ENCODE data around the gene IQCF6. TPM values are rescaled to one million over a fixed set of nuclear protein-coding genes. Genes with fewer than 3 reads are reported as not detected.

Gene IQCF6
- total RNA-seq = not detected in 2 replicates

GRCh38 chr3:51779137-51779536 is at the start of gene IQCF6:
TSS of gene IQCF6 (minus strand) at chr3:51779237. CDS start at chr3:51779224, 13 bp downstream.

Other genes starting within 250 kb of the IQCF6 start
- gene RAD54L2, start 240.5 kb downstream of the IQCF6 start, total RNA-seq = 16.0 and 18.5 TPM in 2 replicates
- gene TEX264, start 108.0 kb downstream of the IQCF6 start, total RNA-seq = 30.9 and 37.5 TPM in 2 replicates
- 0.09 TPM in 2 replicates for gene GRM2, start 72.2 kb downstream of the IQCF6 start, total RNA-seq
- gene IQCF2, start 82.4 kb upstream of the IQCF6 start, total RNA-seq = not detected in 2 replicates
- not detected in 2 replicates for gene IQCF5, start 96.4 kb upstream of the IQCF6 start, total RNA-seq
- gene IQCF1, start 124.1 kb upstream of the IQCF6 start, total RNA-seq = not detected in 2 replicates
- 28.9 and 34.4 TPM in 2 replicates for gene RRP9, start 162.7 kb upstream of the IQCF6 start, total RNA-seq
- gene PARP3, start 163.1 kb upstream of the IQCF6 start, total RNA-seq = 7.8 and 12.4 TPM in 2 replicates
- under 0.01 and 0.09 TPM in 2 replicates for gene GPR62, start 176.1 kb upstream of the IQCF6 start, total RNA-seq
- 18.9 and 22.4 TPM in 2 replicates for gene PCBP4, start 188.2 kb upstream of the IQCF6 start, total RNA-seq
- 7.9 and 10.3 TPM in 2 replicates for gene ABHD14B, start 194.8 kb upstream of the IQCF6 start, total RNA-seq
- gene ABHD14A, start 195.8 kb upstream of the IQCF6 start, total RNA-seq = 4.3 and 5.1 TPM in 2 replicates
- gene ACY1, start 204.3 kb upstream of the IQCF6 start, total RNA-seq = 18.0 and 18.8 TPM in 2 replicates
- 1,227 and 1,287 TPM in 2 replicates for gene RPL29, start 216.7 kb upstream of the IQCF6 start, total RNA-seq

All from endothelial cell of coronary artery (primary cell).